HG03565 (cell line): ENCODE data around the gene PRSS53.
"Not testable (repeated sequence)": the region's sequence is repeated elsewhere in the genome, so short reads cannot be mapped to it uniquely, and the experiment has no call there.

Experiments
- ATAC-seq: cut with Tn5 transposase; IDR thresholded peaks from one replicate; pipeline ENCODE4 v1.9.1; 2021; ENCODE audit warnings: mild to moderate bottlenecking, moderate library complexity; ENCODE audit not compliant: unreplicated experiment

PRSS53 gene

DNA sequence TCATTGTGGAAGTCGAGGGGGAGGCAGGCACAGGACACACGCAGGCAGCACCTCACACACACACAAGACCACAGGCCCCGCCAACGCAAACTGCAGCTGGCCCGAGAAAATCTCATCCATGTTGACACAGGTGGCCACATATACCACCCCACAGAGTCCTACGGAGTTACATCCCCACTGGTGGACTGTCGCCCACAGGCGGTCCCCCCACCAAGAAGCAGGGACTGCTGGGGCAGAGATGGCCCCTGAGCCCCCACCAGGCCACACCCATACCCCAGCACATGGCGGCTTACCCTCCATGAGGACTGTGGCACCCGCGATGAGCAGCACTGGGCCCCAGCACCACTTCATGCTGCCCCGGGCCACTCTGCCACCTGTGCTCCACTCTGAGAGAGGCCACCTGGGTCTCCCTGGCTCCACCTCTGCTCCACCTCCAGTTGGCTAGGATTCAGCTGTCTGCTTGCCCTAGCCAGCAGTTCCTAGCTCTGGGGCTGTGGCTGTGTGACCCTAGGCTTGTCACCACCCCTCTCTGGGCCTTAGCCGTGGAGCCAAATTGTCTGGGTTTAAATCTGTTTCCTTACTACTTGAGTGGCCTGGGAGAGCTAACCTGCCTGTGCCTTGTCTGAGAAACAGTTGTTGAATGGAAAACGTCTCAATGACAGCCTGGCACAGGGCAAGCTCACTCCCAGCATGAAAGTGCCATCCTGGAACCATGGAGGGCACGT lies at the start of gene PRSS53:
Gene PRSS53, minus strand, starts transcription at position 485 of the 725 bp plus-strand sequence. Its CDS starts 134 bp downstream, at position 351.
- no peak for ATAC-seq

DNA sequence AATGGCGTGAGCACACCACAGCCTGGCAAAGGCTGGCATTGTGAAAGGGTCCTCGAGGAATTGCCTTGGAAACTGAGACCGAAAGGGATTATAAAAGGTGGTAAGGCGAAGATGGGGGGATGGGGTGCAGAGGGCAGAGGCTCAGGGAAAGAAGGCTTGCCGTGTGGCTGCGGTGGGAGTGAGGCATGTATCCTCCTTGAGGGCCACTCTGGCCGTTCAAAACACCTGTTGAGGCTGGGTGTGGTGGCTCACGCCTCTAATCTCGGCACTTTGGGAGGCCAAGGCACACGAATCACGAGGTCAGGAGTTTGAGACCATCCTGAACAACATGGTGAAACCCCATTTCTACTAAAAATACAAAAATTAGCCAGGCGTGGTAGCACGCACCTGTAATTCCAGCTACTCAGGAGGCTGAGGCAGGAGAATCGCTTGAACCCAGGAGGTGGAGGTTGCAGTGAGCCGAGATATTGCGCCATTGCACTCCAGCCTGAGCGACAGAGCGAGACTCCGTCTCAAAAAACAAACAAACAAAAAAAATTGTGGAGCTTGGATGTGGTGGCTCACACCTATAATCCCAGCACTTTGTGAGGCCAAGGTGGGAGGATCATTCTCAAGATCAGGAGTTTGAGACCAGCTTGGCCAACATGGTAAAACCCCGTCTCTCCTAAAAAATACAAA lies 48.2 kb upstream of the PRSS53 start:
- not testable (repeated sequence) for ATAC-seq

DNA sequence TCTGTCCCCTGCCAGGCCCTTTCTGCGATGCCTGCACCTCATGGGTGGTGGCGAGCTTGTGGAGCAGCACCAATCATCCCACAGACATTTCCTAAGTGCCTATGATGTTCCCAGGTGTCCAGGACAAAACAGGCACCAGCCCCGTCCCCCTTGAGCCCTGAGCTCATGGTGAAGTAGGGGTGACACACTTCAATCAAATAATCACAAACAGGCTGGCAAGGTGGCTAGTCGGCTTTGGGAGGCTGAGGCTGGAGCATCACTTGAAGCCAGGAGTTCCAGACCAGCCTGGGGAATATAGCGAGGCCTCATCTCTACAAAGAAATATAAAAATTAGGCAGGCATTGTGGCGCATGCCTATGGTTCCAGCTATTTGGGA lies 47.5 kb upstream of the PRSS53 start:
- ATAC-seq: no peak

DNA sequence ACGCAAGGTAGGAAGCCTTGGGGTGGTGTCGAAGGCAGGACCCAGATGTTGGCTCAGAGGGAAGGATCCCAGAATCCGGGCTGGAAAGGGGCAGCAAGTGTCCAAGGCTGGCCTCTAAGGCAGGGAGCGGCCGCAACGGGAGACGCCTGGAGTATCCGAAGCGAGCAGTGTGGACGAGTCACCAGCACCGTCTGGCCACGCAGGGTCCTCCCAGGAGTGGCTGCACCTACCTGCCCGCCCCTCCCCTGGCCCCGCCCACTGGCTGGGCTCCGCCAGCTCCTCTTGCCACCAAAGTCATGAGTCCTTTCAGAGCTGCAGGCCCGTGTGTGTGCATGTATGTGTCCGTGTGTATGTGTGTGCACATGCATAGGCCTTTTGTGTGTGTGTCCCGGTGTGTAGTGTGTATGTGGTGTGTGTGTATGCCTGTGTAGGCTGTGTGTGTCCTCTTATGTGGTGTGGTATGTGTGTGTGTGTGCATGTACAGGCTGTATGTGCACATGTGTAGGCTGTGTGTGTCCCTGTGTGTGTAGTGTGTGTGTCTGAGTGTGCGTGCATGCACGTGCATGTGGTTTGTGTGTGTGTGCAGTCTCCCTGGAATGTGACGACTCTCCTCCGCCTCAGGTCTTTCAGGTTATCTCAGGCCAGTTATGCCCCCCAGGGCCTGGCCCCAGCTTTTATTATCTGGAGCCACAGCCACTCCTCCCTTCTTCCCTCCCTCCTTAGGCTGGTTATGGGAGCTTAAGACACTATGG lies 47.0 kb upstream of the PRSS53 start, which contains the start of gene PRSS8:
Gene PRSS8, minus strand, starts transcription at position 193 of the 752 bp plus-strand sequence. CDS start 229 bp downstream, outside the sequence.
- no peak for ATAC-seq

DNA sequence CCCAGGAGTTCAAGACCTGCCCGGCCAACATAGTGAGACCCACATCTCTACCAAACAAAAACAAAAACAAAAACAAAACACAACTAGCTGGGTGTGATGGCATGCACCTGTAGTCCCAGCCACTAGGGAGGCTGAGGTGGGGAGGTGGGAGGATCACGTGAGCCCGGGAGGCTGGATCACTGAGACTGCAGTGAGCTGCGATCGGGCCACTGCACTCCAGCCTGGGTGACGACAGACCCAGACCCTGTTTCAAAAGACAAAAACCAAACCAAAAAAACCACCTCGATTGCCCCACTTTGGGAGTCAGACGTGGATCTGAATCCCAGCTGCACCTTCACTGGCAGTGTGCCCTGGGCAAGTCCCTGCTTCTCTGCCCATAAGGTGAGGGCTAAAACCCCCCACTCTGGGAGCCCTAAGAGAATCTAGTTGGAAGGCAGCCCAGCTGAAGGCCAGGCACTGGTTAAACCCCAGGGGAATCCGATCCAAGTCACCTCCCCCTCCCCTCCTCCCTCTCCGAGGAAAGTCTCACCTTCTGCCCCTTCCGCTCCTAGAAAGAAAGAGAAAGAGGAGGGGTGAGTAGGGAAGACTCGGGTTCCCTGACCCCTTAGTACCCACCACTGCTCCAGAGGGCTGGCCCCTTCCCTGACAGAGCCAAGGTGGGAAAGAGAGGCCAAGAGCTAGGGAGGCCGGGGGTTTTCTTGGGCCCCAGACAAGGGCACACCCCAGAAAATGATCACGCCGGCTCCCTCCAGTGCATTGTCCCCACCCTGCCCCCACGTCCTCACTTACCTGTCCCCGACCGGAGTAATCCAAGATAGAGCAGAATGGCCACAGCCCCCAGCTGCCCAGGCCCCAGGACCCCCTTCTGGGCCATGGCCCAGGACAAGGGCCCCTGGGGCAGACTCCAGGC lies 46.1 kb upstream of the PRSS53 start:
- no peak for ATAC-seq

DNA sequence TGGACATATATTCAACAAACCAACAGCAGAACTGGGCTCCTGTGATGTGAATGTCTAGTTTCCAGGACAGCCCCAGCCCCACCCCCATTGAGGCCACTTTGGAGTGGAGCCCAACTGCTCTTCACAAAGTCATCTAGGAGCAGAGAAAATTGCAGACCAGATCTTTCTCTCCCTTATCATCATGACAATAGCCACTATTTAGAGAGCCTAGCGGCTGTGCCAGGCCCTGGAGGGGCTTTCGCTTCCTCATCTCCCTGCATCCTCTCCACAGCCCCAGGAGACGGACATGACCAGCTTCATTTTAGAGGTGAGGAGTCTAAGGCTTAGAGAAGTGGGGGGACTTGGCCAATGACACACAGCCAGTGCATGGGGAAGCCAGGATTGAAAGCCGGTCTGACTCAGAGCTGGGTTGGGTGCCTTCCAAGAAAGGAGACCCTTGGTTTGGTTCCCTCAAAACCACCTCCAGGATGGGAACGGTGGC lies 45.4 kb upstream of the PRSS53 start:
- no peak for ATAC-seq

DNA sequence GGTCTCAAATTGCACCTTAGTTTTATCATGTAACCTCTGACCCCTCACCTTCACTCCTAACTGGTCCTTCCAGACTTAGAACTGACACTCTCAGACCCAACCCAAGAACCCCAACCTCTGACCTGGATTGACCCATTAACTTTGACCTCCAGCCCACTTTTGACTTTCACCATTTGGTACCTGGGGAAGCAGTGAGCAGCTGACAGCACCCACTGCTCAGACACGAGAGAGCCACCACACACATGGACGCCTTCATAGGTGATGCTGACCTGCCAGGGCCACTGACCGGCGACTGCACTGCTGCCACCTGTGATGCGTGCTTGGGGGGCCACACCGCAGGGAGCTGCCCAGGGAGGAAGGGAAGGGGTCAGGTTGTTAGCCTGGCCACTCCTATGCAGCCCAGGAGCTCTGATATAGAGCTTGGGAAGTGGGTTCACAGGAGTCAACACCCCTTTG lies 44.3 kb upstream of the PRSS53 start:
- ATAC-seq: no peak

DNA sequence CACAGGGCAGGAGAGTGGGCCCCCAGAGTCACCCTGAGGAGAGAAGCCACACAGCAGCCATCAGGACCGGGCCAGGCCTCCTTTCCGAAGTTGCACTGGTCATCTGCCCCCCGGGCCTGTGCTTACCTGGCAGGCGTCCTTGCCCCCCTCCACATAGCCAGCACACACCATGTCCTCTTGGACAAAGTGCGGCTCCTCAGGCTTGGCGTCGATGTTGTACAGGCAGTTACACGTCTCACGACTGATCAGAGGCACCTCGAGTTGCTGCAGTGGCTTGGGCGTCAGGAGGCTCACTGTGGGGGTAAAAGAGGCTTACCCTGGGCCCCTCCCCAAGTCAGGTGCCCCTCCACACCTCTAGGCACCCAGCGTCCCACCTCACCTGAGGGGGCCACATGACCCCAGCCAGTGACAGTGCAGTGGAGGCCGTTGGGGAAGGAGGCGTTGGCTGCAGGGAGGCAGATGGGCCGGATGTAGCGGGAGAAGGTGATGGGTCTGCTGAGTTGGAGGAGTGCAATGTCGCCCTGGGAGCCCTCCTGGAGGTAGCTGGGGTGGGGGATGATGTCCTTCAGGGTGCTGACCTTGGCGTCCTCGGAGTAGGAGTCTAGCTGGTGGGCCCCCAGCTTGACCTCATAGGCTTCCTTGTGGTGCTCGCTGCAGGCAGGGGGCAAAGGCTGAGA lies 43.7 kb upstream of the PRSS53 start:
- ATAC-seq: no peak

DNA sequence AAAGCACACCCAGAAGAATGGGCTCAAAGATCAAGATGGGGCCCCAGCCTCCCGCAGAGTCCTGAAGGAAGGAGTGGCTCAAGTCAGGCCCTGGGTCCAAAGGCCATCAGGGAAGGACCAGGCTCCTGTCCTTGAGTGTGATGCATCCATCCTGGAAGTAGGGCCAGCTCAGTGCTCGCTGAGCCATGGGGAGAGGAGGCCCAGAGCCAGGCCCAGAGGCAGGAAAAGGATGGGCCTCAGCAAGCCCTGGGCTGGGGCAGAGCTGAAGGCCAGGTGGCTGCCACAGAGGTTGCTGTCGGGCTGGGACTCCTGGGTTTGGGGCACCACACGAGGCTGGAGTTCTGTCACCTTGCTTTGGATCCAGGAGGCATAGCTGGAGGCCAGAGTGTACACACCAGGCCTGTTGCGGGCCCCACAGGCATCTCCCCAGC lies 43.1 kb upstream of the PRSS53 start:
- no peak for ATAC-seq

DNA sequence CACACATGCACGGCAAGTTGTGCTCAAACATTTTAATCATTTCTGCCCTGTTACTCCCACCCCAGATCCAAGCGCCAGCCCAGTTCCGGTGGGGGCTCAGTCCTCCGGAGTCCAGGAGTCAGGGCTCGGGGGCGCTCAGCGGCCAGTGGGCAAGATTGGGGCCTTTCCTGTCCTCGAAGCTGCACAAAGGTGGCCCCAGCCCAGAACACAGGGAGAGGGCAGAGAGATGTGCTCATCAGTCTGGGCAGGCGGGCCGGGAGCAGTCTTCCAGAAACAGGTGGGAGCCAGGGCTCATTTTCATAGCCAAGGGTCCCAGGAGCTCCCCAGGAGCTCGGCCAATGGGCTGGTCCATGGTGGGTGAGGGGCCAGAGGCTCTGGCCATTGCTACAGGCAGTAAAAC lies 42.7 kb upstream of the PRSS53 start:
- no peak for ATAC-seq

DNA sequence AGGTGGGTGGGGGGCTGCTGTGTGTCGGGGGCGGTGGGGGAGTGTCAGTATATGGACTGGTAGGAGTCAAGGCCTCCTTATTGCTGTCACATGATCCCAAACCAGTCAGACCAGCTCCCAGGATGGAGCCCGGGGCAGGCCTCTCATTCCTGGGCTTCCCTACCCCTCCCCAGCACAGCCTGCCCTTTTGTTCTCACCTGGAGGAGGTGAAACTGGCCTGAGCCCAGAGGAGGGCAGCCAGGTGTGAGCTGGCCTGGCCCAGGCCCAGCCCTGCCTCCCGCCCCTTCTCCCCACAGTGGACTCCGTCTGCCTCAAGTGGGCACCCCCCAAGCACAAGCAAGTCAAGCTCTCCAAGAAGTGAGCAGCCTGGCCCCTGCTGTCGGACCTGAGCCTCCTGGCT lies 42.2 kb upstream of the PRSS53 start:
- ATAC-seq: no peak

DNA sequence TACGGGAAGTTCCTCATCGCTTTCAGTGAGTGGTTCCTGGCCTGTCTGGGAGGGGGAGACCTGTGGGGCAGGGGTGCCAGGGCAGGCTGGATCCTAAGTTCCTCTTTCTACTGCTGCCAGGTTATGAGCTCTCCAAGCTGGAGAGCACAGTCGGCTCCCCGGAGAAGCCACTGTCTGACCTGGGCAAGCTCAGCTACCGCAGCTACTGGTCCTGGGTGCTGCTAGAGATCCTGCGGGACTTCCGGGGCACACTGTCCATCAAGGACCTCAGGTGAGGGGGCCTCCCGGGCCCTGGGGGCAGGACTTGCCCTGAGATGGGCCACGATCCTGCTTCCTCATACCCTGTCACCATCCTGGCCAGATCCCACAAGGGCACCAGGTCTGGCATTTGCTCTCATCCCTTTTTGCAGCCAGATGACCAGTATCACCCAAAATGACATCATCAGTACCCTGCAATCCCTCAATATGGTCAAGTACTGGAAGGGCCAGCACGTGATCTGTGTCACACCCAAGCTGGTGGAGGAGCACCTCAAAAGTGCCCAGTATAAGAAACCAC lies 41.7 kb upstream of the PRSS53 start:
- ATAC-seq: no peak

DNA sequence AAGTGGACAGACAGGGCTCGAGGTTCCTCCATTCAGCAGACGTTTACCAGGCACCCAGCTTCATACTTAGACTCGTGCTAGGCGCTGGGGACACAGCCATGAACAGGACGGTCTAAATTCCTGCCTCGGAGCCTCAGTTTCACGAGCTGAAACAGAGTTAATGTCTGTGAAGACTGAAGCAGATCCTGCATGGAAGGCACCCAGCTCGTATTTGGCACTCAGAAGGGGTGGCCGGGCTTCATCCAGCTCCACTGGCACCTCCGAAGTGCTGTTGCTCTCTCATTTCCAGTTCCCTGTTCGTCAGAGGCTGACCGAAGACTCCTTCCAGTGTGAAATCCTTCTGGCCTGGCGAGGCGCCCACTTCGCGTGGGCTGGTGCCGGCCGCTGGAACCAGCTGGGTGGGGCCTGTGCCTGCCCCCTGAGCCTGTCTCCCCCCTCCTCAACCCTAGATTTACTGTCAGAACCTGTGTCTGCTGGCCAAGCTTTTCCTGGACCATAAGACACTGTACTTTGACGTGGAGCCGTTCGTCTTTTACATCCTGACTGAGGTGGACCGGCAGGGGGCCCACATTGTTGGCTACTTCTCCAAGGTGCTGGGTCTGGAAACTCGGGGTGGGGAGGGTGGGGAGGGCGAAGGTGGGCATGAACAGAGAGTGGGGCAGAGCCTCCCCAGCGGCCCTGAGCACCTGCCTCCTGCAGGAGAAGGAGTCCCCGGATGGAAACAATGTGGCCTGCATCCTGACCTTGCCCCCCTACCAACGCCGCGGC lies 41.0 kb upstream of the PRSS53 start:
- no peak for ATAC-seq

DNA sequence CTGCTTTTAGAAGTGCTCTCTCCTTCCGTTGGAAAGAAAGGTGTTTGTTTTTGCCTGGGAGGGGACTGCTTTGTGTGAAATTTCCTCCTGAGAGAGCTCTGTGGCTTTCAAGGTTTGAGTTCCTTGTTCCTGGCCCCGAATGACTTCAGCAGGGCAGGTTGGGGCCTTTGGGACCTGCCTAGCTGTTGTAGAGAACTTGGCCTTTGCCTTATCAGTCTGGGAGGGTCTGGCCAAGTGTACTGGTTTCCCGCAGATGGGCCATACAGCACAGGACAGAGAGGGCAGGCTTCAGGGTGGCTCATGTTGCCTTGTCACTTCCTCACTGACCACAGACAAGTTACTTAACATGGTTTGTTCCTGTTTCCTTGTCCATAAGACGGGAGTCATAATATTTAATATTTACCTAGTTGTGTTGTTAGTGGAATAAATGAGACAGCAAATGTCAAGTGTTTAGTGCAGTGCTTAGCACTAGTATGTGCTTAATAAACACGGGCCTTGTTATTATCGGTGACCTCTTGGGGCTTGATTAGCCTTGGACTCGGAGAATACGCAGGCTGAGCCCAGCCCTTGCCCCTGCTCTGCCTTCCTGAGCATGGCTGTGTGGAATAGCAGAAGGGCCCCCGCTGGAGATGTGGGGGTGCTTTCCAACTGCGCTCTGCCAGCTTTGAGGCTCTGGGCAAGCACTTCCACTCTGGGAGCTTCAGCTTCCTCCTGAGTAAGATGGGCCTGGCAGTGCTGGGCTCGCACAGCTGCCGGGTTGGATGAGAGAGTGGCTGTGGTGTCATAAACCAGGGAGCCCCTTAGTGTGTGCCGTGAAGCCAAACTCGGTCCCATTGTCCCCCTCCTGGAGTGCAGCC lies 40.2 kb upstream of the PRSS53 start:
- no peak for ATAC-seq

DNA sequence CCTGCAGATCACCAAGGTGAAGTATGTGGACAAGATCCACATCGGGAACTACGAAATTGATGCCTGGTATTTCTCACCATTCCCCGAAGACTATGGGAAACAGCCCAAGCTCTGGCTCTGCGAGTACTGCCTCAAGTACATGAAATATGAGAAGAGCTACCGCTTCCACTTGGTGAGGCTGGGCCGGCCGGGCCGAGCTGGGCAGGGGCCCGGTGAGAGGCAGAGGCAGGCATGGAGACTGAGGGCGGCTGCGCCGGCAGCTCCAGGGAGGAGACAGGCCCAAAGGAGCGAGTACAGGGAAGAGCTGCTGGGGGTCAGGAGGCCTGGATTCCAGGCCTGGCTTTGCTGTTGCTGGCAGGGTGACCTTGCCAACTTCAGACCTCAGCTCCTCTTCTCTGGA lies 38.4 kb upstream of the PRSS53 start:
- no peak for ATAC-seq

DNA sequence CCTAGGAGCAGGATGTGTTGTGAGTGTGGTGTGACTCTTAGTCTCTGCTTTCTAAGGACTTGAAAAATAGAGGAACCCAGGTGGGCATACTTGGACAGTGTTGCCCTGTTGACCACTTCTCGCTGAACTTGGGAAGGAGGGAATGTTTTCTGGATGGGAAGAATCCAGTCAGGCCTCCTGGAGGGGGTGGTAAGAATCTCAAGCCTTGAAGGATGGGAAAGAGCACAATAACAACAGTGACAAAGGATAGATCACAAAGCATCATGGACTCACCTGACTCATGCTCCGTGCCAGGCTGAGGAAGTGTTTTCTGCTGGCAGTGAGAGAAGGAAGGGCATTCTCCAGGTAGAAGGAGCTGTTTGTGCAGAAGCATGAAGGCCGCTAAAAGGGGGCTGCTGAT lies 37.1 kb upstream of the PRSS53 start:
- no peak for ATAC-seq

DNA sequence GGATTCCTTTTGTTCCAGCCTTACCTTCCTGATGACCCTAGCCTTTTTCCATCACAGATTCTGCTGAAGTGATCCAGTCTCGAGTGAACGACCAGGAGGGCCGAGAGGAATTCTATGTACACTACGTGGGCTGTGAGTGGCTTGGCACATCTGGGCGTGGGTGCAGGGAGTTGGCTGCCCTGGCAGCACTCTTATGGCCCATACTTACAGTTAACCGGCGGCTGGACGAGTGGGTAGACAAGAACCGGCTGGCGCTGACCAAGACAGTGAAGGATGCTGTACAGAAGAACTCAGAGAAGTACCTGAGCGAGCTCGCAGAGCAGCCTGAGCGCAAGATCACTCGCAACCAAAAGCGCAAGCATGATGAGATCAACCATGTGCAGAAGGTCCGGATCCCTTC lies 31.4 kb upstream of the PRSS53 start:
- no peak for ATAC-seq
